Kidney (tissue), 14 donors: ENCODE results near the gene SKOR2. TPM values are rescaled to one million over a fixed set of nuclear protein-coding genes. Genes with fewer than 3 reads are reported as not detected.

Source experiments
- DNase-seq, 5 donors: peaks; one replicate each; pipeline ENCODE4 v3.0.0-alpha.2; 2013 to 2020
- FAIRE-seq: peaks from 2 replicates; lab custom pipeline; 2012; peaks lifted over from hg19 to GRCh38; lab: Jason Lieb, UNC
- H3K27ac ChIP-seq, 2 donors: one replicate each; pipeline ENCODE4 v1.7.0; 2013; ENCODE audit warnings: low read depth in 2 of 2, low read length in 2 of 2, inconsistent platforms in 1 of 2
- H3K27me3 ChIP-seq: one replicate; pipeline ENCODE4 v1.7.1; 2013; ENCODE audit warnings: low read length, inconsistent platforms; ENCODE audit not compliant: control insufficient read depth, insufficient read depth
- H3K36me3 ChIP-seq, 3 donors: one replicate each; pipeline versions ENCODE4 v1.7.0 to v1.7.1; 2013; ENCODE audit warnings: low read length in 3 of 3, control low read depth in 1 of 3, inconsistent platforms in 1 of 3; ENCODE audit not compliant: insufficient read depth in 3 of 3, control insufficient read depth in 2 of 3
- H3K4me1 ChIP-seq, 3 donors: one replicate each; pipeline versions ENCODE4 v1.7.0 to v1.7.1; 2013; ENCODE audit warnings: low read length in 3 of 3, inconsistent platforms in 1 of 3, low read depth in 1 of 3; ENCODE audit not compliant: control insufficient read depth in 2 of 3, insufficient read depth in 2 of 3
- H3K4me3 ChIP-seq, 3 donors: one replicate each; pipeline versions ENCODE4 v1.7.0 to v1.8.1; 2013; ENCODE audit warnings: low read length in 3 of 3, control low read depth in 1 of 3, inconsistent platforms in 1 of 3
- H3K9ac ChIP-seq, 3 donors: one replicate each; pipeline versions ENCODE4 v1.7.0 to v1.7.1; 2013; ENCODE audit warnings: low read length in 3 of 3, control low read depth in 1 of 3, inconsistent platforms in 1 of 3
- H3K9me3 ChIP-seq, 3 donors: one replicate each; pipeline versions ENCODE4 v1.7.0 to v1.7.1; 2013; ENCODE audit warnings: low read length in 3 of 3, control low read depth in 1 of 3, inconsistent platforms in 1 of 3; ENCODE audit not compliant: control insufficient read depth in 2 of 3, insufficient read depth in 1 of 3
- CTCF ChIP-seq: IDR thresholded peaks from 3 replicates; pipeline ENCODE4 v1.5.1; 2012; ENCODE audit warnings: mild to moderate bottlenecking, moderate library complexity, borderline replicate concordance; ENCODE audit not compliant: insufficient read depth; ENCODE audit errors: extremely low read depth
- intact Hi-C: fragments of 100-400 bp; cut with DNase I; formaldehyde crosslinking; loops from one replicate; pipeline ENCODE4 v1.11.1; 2022
- polyA plus RNA-seq: library from polyadenylated mRNA; stranded (reverse); fragments of 350-450 nt; fragmentation: Illumina TruSeq; extraction: RNeasy Lipid Tissue Mini Kit (QIAGEN cat#74804); gene quantifications from one replicate; pipeline ENCODE4 v1.2.3, GENCODE V29; 2014; ENCODE audit warnings: low read depth, low replicate concordance; ENCODE audit not compliant: insufficient read depth
- total RNA-seq: library from RNA; stranded (reverse); fragmentation: NEBNext Ultra II Directional; extraction: Animal tissue kit (Norgen Biotek cat#: 25700); gene quantifications from one replicate; pipeline ENCODE4 v1.2.1, GENCODE V29; 2021
- donor health status: control.
- donor health status: control.
- donor health status: control.
- donor health status: control.
- donor health status: control.
- donor health status: DM: yes; HTN: yes; CAD: no.
- donor health status: Normal renal cell carcinoma (clear cell type).

Gene SKOR2
- total and polyA plus RNA-seq, 2 donors from 2014 or later: not detected

GRCh38 chr18:47288741-47289140 lies 37.3 kb upstream of the SKOR2 start:
- Histone ChIP-seq H3K4me3 (no peak overlapping the region), H3K27ac (no peak overlapping the region), H3K4me1 (no peaks in the 10 kb centered on the region), H3K9me3 (no peaks in the 10 kb centered on the region), H3K9ac (no peak overlapping the region), H3K36me3 (no peaks in the 10 kb centered on the region), H3K27me3 (no peaks in the 10 kb centered on the region)
- DNase-seq: no peak
- no peak for FAIRE-seq
- intact Hi-C loops: no loop called here
- TF ChIP-seq CTCF: no peak

GRCh38 chr18:47287911-47288585 lies 36.6 kb upstream of the SKOR2 start:
- Histone ChIP-seq H3K36me3 (no peaks in the 10 kb centered on the region), H3K27ac (no peak overlapping the region), H3K9ac (no peak overlapping the region), H3K27me3 (no peaks in the 10 kb centered on the region), H3K4me1 (no peaks in the 10 kb centered on the region), H3K4me3 (no peak overlapping the region), H3K9me3 (no peaks in the 10 kb centered on the region)
- DNase-seq (no peak), FAIRE-seq (no peak)
- TF ChIP-seq CTCF: no peak
- intact Hi-C loops: no loop called here

- Histone ChIP-seq H3K9me3 (no peaks in the 10 kb centered on the region), H3K27me3 (no peaks in the 10 kb centered on the region), H3K27ac (no peak overlapping the region), H3K4me1 (no peaks in the 10 kb centered on the region), H3K36me3 (no peaks in the 10 kb centered on the region), H3K4me3 (no peak overlapping the region), H3K9ac (no peak overlapping the region)
- no peak for TF ChIP-seq CTCF
- FAIRE-seq: no peak
- intact Hi-C loops: no loop called here
- no peak for DNase-seq
These were observed 35.4 kb upstream of the SKOR2 start for GRCh38 chr18:47286776-47287410.
